Measurements from ENCODE around the gene SCRN1.

The SCRN1 gene

DNA sequence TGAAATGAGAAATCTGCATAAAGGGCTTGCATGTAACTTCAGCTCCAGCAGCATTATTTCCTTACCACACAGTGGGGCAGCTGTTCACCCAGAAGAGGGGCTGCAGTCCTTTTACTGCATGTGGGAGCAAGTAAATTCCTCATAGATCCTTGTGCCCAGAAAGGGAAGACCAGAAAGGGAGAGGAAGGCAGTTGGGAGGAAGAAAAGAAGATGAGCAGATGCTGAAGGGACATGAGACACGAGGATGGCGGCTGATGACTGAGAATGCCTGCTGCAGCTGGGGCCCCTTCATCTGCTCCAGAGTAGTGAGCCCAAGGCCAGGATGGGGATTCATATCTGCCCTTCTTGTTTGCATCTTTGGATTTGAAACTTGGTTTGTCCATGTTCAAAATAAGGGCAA is 102.8 kb downstream of the SCRN1 start:
- no peak for DNase-seq

DNA sequence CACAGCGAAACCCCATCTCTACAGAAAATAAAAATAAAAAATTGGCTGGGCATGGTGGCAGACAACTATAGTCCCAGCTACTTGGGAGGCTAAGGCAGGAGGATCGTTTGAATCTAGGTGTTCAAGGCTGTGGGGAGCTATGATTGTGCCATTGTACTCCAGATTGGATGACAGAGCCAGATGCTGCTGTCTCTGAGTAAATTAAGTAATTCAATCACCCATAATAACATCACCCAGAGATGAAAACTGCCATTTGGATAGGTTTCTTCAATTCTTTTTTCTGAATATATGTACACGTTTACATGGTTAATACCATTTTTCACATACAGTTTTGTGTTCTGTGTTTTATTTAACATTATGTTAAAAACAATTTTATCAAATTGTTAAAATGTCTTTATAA is 104.0 kb downstream of the SCRN1 start:
- DNase-seq, result no peak

DNA sequence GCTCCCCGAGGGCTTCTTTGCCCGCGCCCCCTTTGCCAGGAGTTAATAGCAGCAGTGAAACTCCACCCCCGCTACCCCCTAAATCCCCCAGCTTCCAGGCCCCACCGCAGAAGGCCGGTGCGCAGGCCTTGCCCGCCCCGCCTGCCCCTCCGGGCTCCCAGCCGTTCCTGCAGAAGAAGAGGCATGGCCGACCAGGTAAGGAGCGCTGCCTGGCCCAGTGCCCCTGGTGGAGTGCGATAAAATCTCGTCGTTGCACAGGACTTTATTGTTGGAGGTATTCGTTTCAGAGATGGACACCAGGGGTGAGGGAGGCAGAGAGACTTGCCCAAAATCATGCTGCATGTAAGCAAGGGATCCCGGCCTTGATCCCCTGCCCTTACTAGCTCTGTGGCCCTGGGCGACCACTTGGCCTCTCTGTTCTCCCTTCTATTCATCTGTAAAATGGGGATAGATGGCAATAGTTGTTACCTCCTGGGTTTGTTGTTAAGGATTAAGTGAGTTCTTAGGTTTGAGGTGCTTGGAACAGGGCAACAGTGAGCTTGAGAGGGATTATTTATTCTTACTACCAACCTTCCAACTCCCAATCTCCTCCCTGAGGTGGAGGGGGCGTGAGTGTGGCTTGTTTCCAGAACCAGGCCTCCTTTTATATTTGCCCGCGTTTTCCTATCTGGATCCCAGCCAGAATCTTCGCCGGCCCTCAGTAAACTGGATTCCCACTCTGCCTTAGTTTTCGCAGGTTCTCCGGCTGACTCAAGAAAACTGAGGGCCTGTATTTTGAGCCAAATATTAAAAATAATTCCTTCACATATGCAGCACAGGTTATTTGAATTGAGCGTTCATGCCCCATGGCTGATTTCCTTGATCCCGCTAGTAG is 105.0 kb downstream of the SCRN1 start:
- DNase-seq, result no peak

DNA sequence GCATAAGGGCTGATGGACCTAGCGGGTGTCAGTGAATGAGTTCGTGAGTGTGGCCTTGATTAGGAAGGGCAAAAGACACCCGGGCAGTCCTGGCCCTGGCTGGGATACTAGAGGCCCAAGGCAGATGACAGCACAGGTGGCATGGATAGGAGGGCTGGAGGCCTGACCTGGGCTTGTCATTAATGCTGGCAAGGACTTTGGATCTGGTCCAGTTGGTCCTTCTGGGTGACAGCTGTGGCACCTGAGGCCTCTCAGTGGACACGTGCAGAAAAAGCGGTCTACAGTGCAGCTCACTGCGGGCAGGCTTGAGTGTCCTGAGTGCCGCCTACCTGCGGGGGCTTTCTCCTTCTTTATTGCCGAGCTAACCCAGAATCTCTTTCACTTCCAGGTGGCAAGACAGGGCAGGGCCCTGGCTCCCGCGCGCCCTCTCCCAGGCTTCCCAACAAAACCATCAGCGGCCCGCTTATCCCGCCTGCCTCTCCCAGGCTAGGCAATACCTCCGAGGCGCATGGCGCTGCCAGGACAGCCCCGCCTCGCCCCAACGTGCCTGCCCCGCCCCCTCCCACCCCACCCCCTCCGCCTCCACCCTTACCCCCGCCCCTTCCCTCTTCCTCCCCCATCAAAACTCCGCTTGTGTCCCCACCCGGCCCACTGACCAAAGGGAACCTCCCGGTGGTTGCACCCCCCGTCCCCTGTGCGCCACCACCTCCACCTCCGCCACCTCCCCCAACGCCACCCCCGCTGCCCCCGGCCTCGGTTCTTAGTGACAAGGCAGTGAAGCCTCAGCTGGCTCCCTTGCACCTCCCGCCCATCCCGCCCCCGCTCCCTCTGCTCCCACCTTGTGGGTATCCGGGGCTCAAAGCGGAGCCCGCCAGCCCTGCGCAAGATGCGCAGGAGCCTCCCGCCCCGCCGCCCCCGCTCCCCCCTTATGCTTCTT is 105.9 kb downstream of the SCRN1 start:
- peak; percentile 21 for DNase-seq

DNA sequence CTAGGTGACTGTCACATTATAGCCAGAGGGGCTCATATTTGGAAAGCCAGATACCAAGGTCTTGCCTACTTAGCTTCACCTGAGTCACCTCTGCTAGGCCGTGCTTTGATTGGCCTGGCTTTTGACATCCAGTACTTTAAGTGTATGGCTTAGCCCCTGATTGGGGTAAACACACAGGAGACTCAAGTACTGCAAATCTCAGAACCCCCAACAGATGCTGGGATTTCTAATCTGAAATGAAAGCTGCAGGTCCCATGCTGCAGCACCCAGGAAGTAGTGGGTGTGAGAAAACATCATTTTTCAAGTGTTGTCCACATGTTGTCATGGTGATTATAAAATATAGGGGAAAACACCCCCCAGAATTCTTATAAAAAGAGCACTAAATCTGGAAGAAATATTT is 107.1 kb downstream of the SCRN1 start:
- DNase-seq, result no peak

DNA sequence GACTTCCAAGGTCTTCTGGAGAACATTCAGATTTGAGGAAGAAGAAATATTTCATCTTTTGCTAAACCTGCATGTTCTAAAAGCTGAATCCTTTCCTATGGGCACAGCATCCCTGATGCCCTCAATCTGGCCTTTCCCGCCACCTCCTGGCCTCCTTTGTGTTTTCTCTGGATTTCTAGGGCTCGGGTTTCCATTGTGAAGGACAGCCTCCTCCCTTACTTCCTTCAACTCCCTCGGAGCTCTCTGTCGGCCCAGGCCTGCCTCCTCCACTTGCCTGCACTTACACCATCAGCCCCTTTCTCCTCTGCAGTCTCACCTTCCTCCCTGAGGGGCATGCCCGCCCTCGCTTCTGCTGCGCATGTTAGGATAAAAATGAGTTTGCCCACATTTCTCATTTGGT is 107.9 kb downstream of the SCRN1 start:
- no peak for DNase-seq

DNA sequence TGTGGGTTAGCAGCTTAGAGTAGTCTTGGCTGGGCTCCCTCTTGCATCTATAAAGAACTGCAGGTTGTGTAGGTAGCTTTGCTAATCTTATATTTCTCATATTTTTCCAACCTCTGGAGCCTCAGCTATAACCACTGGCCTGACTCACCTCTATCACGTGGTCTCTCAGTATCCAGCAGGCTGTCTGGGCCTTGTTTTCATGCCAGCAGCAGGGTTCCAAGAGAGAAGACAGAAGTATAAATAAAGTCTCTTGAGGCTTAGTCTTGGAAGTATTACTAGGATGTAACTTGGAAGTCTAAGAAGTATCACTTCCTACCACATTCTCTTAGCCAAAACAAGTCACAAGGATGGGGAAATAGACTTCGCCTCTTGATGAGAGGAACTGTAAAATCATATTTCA is 110.0 kb downstream of the SCRN1 start:
- no peak for DNase-seq

DNA sequence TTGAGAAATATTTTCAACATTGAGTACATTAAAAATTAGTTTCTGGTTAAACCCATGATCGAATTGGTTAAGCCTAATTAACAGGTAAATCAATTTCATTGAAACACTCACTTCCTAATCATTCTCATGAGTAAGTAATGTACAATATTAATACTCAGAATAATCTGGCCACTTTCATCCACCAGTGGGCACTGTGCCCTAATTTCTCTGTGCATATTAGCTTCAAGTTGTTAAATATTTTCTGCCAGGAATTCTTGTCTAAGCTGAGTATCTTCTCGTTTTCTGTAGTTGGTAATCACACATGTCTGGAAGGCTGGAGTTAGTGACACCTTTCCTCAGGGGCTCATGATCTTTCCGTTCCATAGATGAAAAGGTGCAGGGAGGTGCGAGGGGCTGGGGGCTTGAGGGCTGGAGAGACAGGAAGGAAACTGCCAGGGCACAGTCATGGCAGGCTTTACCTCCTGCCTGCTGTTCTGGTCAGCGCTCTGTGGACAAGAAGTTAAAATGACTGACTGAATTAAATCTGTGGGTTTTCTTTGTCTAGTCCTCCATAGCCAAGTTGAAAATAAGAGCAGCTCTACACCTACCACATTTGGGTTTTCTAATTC is 111.4 kb downstream of the SCRN1 start:
- DNase-seq, result peak; percentile 82

DNA sequence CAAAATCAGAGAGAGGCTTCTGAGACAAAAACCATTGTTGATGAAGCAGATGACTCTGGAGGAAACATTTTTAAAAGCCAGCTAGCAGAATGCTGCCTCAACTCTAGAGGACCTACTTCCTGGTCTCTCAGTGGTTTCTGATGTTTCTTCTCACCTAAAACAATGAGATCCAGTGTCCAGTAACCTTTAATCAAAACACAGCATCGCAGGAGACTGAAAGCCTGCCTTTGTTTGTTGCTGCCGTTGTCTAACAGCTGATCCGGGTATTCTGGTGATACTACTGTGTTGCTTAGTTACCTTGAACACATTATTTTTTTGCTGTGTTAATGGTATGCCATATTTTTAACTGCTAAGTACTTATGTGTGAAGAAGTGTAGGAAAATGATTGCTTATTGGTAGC is 112.4 kb downstream of the SCRN1 start:
- no peak for DNase-seq

DNA sequence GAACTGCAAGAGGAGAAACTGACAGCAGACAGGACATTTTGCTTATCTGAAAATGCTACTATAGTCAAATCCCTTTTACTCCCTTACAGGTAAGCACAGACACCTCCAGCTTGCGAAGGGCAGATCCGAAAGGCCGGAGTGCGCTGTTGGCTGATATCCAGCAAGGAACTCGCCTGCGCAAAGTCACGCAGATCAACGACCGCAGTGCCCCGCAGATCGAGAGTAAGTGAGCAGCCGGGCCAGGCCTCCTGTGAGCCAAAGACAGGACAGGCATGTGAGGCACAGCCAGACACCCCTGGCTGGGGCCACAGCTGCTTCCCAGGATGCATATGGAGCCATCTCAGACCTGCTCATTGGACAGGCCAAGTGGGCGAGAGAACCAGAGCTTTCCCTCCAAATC is 113.9 kb downstream of the SCRN1 start:
- DNase-seq, result no peak

DNA sequence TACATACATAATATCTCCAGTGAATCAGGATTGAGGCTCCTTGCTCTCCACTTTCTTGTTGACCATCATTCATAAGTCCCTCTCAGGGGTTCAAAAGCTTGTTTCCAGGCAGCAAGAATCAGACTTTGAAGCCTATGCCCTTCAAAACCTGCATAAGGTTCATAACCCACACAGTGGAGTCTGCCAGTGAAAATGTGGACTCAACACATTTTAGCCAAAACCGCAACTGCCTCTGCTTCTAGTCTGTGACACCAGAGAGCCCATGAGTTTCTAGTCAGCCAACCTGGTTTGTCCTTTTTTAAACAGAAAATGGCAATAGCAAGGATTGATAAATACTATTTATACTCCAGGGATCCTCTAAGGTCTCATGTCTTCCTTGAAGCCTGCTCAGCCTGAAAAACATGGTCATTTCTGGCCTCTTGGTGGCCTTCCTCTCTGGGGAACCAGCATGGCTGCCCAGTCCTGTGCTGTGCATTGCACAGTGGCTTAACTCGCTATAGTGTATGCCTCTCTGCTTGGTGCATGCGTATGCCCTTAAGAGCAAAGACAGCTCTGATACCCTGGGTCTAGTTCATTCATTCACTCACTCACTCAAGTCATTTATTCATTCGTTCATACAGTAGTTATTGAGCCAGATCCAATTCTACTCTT is 115.8 kb downstream of the SCRN1 start:
- no peak for DNase-seq

DNA sequence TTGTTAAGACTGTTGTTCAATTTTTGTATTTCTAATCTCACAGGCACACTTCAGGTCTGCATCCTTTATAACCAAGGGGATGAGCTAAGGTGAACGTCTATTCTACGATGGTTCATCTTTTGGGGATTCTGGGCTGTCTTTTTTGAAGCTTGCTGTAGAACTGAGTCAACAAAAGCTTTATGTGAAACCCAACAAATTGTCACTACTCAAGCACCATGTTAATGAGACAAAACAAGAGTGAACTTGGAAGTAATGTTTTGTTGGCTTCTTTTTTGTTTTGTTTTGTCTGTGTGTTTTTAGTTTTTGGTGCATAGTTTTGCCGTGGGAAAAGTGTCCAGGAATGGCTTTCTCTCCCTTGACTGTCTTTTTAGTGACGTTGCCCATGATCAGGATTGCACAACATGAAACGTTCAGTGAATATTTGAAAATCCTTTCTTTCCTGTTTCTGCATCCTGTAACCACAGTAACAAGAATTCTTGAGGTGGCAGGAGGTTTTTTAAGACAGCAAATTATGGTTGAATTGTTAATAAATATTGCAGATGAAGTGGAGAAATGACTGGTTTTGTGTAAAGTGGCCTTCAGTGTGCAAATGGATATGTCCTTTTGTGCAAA is 117.7 kb downstream of the SCRN1 start:
- DNase-seq, result no peak
